Activated T-cell treated with anti-CD3 and anti-CD28 coated beads, Interleukin-2, amount 50 U/mL, for 24 hours (primary cell): Measurements from ENCODE around the gene PDCD10.

Experiments
- DNase-seq: peaks from one replicate; pipeline ENCODE4 v3.0.0-alpha.2; 2020
- H3K27ac Mint-ChIP-seq: 2 replicates; pipeline ENCODE4 v1.8.0; 2020; ENCODE audit warnings: mild to moderate bottlenecking, mixed read lengths
- H3K27me3 Mint-ChIP-seq: 2 replicates; pipeline ENCODE4 v1.8.0; 2020; ENCODE audit warnings: mixed read lengths
- H3K36me3 Mint-ChIP-seq: 2 replicates; pipeline ENCODE4 v1.8.0; 2020; ENCODE audit warnings: low read depth, mixed read lengths
- H3K4me1 Mint-ChIP-seq: 2 replicates; pipeline ENCODE4 v1.8.0; 2020; ENCODE audit warnings: low read depth, mixed read lengths
- H3K4me3 Mint-ChIP-seq: 2 replicates; pipeline ENCODE4 v1.8.0; 2020; ENCODE audit warnings: mild to moderate bottlenecking, moderate library complexity, mixed read lengths
- H3K9me3 Mint-ChIP-seq: 2 replicates; pipeline ENCODE4 v1.8.0; 2020; ENCODE audit warnings: mixed read lengths

The PDCD10 gene

GRCh38 chr3:167675848-167676247 is 58.8 kb downstream of the PDCD10 start:
- Mint-ChIP-seq H3K27me3 (no peaks in the 10 kb centered on the region), H3K27ac (no peak overlapping the region), H3K4me1 (no peaks in the 10 kb centered on the region), H3K9me3 (peaks cover 27% of the 10 kb centered on the region), H3K4me3 (no peak overlapping the region), H3K36me3 (peaks cover 87% of the 10 kb centered on the region)
- no peak for DNase-seq

- no peak overlapping the region for H3K27ac Mint-ChIP-seq
- no peak for DNase-seq
- H3K4me1 Mint-ChIP-seq = no peaks in the 10 kb centered on the region
- H3K9me3 Mint-ChIP-seq = peaks cover 27% of the 10 kb centered on the region
- peaks cover 69% of the 10 kb centered on the region for H3K36me3 Mint-ChIP-seq
- no peaks in the 10 kb centered on the region for H3K27me3 Mint-ChIP-seq
- no peak overlapping the region for H3K4me3 Mint-ChIP-seq
Measured at GRCh38 chr3:167673221-167673620, 61.5 kb downstream of the PDCD10 start.

- DNase-seq = no peak
- Mint-ChIP-seq H3K27me3 (no peaks in the 10 kb centered on the region), H3K36me3 (peaks cover 57% of the 10 kb centered on the region), H3K4me3 (no peak overlapping the region), H3K9me3 (peaks cover 26% of the 10 kb centered on the region), H3K27ac (no peak overlapping the region), H3K4me1 (no peaks in the 10 kb centered on the region)
Measured at GRCh38 chr3:167671878-167672427, 62.7 kb downstream of the PDCD10 start.

GRCh38 chr3:167669699-167670098 is 65.0 kb downstream of the PDCD10 start:
- Mint-ChIP-seq H3K4me3 (no peak overlapping the region), H3K4me1 (no peaks in the 10 kb centered on the region), H3K36me3 (peaks cover 34% of the 10 kb centered on the region), H3K9me3 (peaks cover 17% of the 10 kb centered on the region), H3K27ac (no peak overlapping the region), H3K27me3 (no peaks in the 10 kb centered on the region)
- DNase-seq = no peak

GRCh38 chr3:167668651-167669050 is 66.0 kb downstream of the PDCD10 start:
- Mint-ChIP-seq H3K4me3 (no peak overlapping the region), H3K36me3 (peaks cover 24% of the 10 kb centered on the region), H3K27ac (no peak overlapping the region), H3K9me3 (peaks cover 11% of the 10 kb centered on the region), H3K4me1 (no peaks in the 10 kb centered on the region), H3K27me3 (no peaks in the 10 kb centered on the region)
- no peak for DNase-seq

GRCh38 chr3:167666563-167666962 is 68.1 kb downstream of the PDCD10 start:
- H3K27me3 Mint-ChIP-seq = peaks cover 4% of the 10 kb centered on the region
- H3K27ac Mint-ChIP-seq = no peak overlapping the region
- H3K4me3 Mint-ChIP-seq = no peak overlapping the region
- peaks cover 8% of the 10 kb centered on the region for H3K9me3 Mint-ChIP-seq
- DNase-seq = no peak
- no peaks in the 10 kb centered on the region for H3K4me1 Mint-ChIP-seq
- peaks cover 7% of the 10 kb centered on the region for H3K36me3 Mint-ChIP-seq

GRCh38 chr3:167662919-167663400 is 71.7 kb downstream of the PDCD10 start:
- Mint-ChIP-seq H3K9me3 (peaks cover 8% of the 10 kb centered on the region), H3K4me3 (no peak overlapping the region), H3K27me3 (peaks cover 15% of the 10 kb centered on the region), H3K36me3 (no peaks in the 10 kb centered on the region), H3K4me1 (no peaks in the 10 kb centered on the region), H3K27ac (no peak overlapping the region)
- no peak for DNase-seq

- no peak for DNase-seq
- Mint-ChIP-seq H3K4me1 (no peaks in the 10 kb centered on the region), H3K27me3 (peaks cover 19% of the 10 kb centered on the region), H3K36me3 (no peaks in the 10 kb centered on the region), H3K4me3 (no peak overlapping the region), H3K9me3 (no peaks in the 10 kb centered on the region), H3K27ac (no peak overlapping the region)
Measured at GRCh38 chr3:167657684-167658225, 76.9 kb downstream of the PDCD10 start.

GRCh38 chr3:167656821-167657220 is 77.9 kb downstream of the PDCD10 start:
- Mint-ChIP-seq H3K4me3 (no peak overlapping the region), H3K4me1 (no peaks in the 10 kb centered on the region), H3K9me3 (no peaks in the 10 kb centered on the region), H3K27ac (no peak overlapping the region), H3K27me3 (peaks cover 17% of the 10 kb centered on the region), H3K36me3 (no peaks in the 10 kb centered on the region)
- DNase-seq = no peak

GRCh38 chr3:167653760-167654159 is 80.9 kb downstream of the PDCD10 start, which contains the start of gene WDR49:
TSS of gene WDR49 (minus strand) at chr3:167653942. CDS start at chr3:167653425, 517 bp downstream.
- H3K27me3 Mint-ChIP-seq = peaks cover 4% of the 10 kb centered on the region
- H3K36me3 Mint-ChIP-seq = no peaks in the 10 kb centered on the region
- H3K4me3 Mint-ChIP-seq = no peak within 1 kb of the TSS
- peaks cover 8% of the 10 kb centered on the region for H3K4me1 Mint-ChIP-seq
- no peak within 1 kb of the TSS for H3K27ac Mint-ChIP-seq
- no peak for DNase-seq
- H3K9me3 Mint-ChIP-seq = no peaks in the 10 kb centered on the region

- Mint-ChIP-seq H3K9me3 (no peaks in the 10 kb centered on the region), H3K4me3 (no peak overlapping the region), H3K36me3 (no peaks in the 10 kb centered on the region), H3K4me1 (peaks cover 8% of the 10 kb centered on the region), H3K27ac (no peak overlapping the region), H3K27me3 (peaks cover 4% of the 10 kb centered on the region)
- no peak for DNase-seq
Measured at GRCh38 chr3:167653155-167653554, 81.5 kb downstream of the PDCD10 start.

- no peaks in the 10 kb centered on the region for H3K9me3 Mint-ChIP-seq
- peaks cover 8% of the 10 kb centered on the region for H3K4me1 Mint-ChIP-seq
- no peak overlapping the region for H3K4me3 Mint-ChIP-seq
- no peak for DNase-seq
- H3K27ac Mint-ChIP-seq = no peak overlapping the region
- peaks cover 2% of the 10 kb centered on the region for H3K27me3 Mint-ChIP-seq
- H3K36me3 Mint-ChIP-seq = no peaks in the 10 kb centered on the region
Measured at GRCh38 chr3:167651826-167652225, 82.9 kb downstream of the PDCD10 start.

GRCh38 chr3:167650459-167650858 is 84.2 kb downstream of the PDCD10 start:
- H3K27me3 Mint-ChIP-seq = no peaks in the 10 kb centered on the region
- DNase-seq = no peak
- peaks cover 1% of the 10 kb centered on the region for H3K36me3 Mint-ChIP-seq
- no peak overlapping the region for H3K4me3 Mint-ChIP-seq
- H3K4me1 Mint-ChIP-seq = peaks cover 8% of the 10 kb centered on the region
- no peak overlapping the region for H3K27ac Mint-ChIP-seq
- peaks cover 4% of the 10 kb centered on the region for H3K9me3 Mint-ChIP-seq

- peaks cover 4% of the 10 kb centered on the region for H3K9me3 Mint-ChIP-seq
- no peak overlapping the region for H3K27ac Mint-ChIP-seq
- no peak for DNase-seq
- peaks cover 8% of the 10 kb centered on the region for H3K4me1 Mint-ChIP-seq
- no peaks in the 10 kb centered on the region for H3K27me3 Mint-ChIP-seq
- H3K4me3 Mint-ChIP-seq = no peak overlapping the region
- peaks cover 2% of the 10 kb centered on the region for H3K36me3 Mint-ChIP-seq
Measured at GRCh38 chr3:167649746-167650145, 84.9 kb downstream of the PDCD10 start.

- peaks cover 2% of the 10 kb centered on the region for H3K36me3 Mint-ChIP-seq
- peaks cover under 1% of the 10 kb centered on the region for H3K4me1 Mint-ChIP-seq
- peaks cover 8% of the 10 kb centered on the region for H3K9me3 Mint-ChIP-seq
- DNase-seq = no peak
- H3K4me3 Mint-ChIP-seq = no peak overlapping the region
- no peak overlapping the region for H3K27ac Mint-ChIP-seq
- H3K27me3 Mint-ChIP-seq = no peaks in the 10 kb centered on the region
Measured at GRCh38 chr3:167644611-167645010, 90.1 kb downstream of the PDCD10 start.
